Stimulated activated CD4-positive, alpha-beta T cell treated with anti-CD3 and anti-CD28 coated beads, Interleukin-1b, Interleukin-23, amount 100 ng/mL, for 4 hours (primary cell): Measurements from ENCODE around the gene RCBTB2.
"Not testable (repeated sequence)": the region's sequence is repeated elsewhere in the genome, so short reads cannot be mapped to it uniquely, and the experiment has no call there.

Experiments used
- DNase-seq, 2 donors: peaks; one replicate each; pipeline ENCODE4 v3.0.0-alpha.2; 2020; ENCODE audit warnings: low read depth in 2 of 2

The RCBTB2 gene

DNA sequence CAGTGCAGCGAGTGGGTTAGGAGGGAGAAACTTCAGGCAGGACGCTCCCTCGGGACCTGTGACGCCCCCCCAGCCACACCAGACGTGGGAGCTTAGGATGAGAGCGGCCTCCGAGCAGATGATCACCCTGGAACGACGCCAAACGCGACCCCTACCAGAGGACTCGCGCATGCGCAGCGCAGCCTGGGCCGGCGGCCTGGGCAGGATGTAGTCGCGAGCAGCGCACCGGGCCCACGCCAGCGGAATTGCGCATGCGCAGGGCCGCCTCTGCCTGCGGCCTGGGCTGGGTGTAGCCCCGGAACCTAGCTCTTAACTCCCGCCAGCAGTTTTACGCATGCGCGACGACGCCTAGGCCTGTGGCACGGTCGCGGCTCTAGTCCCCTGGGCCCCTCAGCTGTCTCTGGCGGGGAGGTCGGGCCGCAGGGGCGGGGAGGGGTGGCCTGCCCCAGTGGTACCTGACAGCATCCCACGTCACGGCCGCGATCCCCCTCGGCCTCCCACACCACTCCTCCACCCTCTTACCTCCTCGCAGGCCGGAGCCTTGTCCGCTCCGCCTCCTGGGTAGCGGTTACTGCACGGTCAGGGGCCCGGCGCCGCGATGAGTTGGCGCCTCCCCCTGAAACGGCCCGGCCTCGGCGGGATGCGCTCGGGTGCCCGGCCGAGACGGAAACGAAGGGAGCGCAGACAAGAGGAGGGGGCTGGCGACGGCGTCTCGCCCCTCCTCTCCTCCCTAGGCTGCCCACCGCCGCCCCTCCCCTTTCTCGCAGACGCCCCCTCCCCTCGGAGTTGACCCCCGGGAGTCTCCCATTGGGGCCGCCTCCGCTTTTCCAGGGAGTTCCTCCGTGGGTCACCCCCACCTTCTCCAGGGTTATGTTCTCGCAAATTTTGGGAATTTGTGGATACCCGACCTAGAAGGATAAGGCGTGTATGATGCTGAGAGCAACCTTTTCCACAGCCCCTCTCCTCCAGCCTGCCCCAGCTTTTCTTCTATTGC is at the start of gene RCBTB2:
RCBTB2 (minus strand) TSS at position 575 of the 994 bp plus-strand sequence. CDS start 11,141 bp downstream, outside the sequence.
- DNase-seq, result peak; percentile 98 to 99

DNA sequence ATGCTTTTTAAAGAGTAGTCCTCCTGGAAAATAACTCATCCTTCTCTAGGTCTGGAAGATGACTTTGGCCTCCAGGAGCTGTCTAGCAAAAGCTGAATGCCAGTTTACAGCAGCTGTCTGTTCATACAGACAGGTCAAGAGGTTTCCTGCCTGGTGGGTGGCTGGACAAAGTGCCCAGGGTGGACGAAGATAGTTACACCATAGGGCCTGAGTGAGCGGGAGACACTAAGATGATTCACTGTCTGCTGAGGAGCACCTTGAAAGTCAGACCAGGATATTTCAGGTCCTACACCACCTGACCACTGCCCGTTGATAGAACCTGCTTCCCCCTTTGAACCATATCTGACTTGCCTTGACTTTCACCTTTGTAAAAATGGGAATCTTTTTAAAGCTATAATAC is 49.2 kb upstream of the RCBTB2 start:
- no peak for DNase-seq

DNA sequence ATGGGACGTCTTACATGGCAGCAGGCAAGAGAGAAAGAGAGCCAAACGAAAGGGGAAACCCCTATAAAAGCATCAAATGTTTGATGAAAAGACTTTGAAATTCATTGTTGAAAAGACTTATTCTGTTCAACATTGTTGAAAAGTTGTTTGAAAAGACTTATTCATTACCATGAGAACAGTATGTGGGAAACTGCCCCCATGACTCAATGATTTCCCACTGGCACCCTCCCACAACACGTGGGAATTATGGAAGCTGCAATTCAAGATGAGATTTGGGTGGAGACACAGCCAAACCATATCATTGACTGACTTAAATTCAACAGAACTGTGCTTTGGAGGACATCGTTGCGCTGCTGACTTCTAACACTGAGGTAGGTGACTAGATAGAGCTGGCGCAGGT is 48.0 kb upstream of the RCBTB2 start:
- no peak for DNase-seq

DNA sequence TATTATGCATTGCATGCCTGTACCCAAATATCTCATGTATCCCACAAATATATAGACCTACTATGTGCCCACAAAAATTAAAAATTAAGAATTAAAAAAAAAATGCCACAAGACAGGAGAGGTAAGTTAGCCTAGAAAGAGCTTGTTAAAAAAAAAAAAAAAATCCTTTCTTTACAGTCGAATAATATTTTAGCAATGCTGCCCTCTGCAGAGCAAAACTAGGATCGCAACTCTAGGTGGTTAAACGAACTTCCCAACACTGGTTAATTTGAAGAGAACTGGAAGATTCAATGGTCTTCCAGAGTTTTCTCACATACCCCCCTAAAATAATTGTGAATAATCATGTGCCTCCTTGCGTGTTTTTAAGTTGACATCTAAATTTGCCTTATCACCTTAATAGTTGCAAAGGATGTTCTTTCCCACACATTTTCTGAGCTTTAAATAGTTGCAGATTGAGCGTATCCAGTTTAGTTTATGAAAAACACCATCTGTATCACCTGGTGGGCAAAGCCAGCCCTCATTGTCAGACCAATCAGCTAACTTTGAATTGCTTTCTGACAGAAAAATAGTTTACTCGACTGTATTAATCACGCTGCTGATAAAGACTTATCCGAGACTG is 47.4 kb upstream of the RCBTB2 start:
- peak; percentile 54 to 76 for DNase-seq

DNA sequence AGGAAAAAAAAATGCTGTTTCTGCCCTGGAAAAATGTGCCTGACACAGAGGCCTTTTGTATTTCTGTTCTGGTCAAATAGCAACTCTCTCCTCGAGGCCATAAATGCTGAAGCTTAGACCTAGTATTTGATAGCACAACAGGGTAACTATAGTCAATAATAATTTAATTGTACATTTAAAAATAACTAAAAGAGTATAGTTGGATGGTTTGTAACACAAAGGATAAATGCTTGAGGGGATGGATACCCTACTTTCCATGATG is 47.0 kb upstream of the RCBTB2 start:
- not testable (repeated sequence) for DNase-seq

DNA sequence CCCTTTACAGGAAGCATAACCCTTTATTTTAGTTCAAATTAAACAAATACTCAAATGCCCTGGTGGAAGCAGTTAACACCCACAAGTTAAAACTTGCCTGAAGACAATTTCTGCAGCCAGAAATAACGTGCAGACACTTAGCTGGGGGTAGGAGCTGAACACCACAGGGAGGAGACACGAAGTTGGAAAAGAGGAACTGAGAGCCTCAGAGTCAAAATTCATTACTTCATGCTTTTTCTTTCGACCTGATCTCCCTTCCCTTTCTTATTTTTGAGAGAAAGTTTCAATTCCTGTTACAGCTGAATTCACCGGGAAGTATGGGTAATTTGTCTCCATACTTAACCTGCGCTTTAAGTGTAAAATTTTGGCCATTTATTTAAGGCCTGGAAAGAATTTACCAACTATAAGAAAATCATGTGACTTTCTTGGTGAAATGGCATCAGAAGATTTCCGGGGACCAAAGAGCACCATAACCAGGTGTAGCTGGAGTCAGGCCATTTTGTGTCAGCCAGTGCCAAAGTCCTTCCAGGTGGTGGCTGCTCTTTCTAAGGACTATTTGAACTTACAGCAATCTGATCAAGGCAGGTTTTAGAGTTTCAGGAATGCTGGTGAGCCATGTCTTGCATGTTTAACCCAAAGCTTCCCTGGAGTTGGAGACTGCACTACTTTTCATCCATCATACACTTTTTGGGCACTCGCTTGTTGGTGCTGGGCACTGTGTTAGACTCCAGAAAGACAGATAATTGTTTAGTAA is 46.5 kb upstream of the RCBTB2 start:
- no peak for DNase-seq

DNA sequence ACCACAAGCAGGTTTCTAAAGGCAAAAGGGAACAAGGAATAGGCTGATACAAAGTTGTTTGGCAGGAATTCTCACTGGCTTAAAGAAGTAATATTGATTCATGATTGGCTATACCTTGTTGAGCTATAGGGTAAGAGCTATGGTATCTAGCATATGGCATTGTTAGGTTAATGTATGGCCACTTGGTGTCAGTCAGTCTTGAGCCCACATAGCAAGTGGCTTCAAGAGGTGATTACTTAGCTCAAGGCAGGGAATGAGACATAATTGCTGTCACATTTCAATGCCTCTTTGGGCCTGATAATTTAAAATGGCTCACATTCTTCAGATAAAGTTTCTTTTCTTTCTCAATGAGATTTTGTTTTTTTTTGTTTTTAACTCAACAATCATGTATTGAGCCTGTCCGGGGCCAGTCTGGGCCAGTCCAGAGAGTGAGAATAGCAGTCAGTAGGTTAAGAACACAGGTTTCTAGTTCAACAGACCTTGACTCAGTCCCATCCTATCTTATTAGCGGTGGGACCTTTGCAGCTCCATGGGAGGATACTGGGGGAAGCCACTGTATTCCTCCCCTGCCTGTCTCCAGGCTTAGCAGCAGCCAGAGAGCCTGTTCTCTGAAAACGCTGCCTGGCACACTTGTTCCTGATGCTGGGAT is 45.8 kb upstream of the RCBTB2 start:
- no peak for DNase-seq

DNA sequence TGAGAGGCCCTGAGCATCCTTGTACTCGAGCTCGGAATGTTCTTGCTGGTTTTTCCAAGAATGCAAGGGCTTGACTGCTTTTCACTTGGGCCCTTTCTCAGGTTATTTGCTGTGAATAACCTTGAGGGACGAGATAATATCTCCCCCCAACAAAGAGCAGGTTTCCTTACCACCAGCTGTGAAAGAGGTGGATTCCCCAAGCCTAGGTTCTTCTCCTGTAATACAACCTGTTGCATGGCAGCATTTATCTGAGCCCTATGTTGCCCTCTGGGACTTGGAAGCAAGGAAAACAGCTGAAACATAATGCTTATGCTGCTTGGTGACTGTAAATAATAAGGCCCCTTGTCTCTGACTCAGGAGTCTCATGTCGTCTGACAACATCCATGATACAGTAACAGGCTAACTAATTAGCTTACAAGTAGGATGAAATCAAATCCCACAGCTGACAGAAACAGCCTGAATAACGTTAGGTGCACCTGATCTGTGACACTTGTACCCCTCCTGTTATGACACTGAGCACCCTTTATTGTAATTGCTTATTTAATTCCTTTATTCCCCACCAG is 43.6 kb upstream of the RCBTB2 start:
- no peak for DNase-seq

DNA sequence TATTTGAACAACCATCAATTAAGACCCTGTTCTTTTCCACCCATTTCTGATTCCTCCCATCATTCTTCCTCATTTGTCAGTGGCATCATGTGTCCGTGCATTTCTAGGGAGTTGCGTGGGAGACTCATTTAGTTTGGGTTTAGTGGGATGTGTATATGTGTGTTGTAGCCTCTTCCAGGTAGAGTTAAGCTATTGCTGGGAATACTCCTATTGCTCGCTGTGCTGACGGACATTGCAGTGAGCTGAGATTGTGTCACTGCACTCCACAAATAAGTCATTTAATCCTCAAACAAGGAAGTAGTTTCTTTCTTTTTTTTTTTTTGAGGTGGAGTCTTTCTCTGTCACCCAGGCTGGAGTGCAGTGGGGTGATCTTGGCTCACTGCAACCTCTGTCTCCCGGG is 42.2 kb upstream of the RCBTB2 start:
- DNase-seq, result no peak

DNA sequence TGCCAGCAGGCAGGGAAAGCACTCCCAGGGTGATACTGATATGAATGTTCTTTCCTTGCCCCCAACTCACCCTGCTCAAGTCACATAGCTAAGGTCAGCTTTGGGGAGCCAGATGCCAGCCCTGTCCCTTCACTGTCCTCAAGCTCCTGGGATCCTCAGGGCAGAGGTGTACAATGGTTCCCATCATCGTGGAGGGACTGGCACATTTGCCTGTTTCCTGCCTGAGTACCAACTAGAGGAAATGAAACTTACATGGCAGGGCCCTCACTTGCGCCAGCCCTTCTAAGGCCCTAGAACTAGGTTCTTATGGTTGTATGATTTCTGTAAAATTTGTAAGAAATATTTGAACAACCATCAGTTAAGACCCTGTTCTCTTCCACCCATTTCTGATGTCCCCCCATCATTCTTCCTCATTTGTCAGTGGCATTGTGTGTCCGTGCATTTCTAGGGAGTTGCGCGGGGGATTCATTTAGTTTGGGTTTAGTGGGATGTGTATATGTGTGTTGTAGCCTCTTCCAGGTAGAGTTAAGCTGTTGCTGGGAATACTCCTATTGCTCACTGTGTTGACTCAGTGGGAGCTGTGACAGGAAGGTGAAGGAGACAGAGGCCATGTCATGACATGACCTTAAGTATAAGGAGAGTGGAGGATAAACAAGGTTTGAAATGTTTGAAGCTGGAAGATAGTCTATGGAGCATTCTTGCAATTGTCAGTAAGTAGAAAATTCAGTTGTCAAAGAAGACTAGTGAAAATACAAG is 41.3 kb upstream of the RCBTB2 start:
- no peak for DNase-seq

DNA sequence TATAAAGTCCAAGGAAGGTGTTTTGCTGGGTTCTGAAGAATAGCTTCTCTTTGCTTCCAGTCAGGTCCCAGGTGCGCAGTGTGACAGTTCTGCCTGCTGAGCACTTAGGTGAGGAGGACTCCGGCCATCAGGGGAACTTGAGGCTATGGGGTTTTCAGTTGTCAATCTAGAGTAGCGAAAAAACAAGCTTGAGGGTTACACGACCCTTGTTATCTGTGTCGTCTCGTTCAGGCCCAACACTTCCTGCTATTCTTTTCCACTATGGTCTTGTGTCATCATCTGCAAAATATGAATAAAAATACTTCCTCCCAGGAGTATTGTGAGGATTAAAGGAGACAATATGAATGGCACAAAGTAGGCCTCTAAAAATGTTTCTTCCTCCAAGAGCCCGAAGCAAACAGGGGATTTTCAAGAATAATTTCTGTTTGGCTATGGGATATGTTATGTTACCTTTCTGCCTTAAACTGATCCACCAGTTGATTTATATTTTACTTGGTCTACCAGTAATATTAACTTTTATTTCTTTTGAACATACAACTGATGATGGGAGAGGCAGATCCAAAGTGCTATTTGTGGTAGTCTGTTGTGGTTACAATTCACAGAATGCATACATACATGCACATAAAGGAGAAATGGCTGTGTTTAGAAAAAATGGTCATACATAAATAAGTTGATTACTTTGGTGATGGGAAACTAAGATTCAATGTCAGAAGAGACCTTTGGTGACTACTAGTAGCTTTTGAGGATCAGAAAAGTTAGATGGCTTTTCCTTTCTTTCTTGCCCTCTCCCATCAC is 40.5 kb upstream of the RCBTB2 start:
- DNase-seq, result no peak

DNA sequence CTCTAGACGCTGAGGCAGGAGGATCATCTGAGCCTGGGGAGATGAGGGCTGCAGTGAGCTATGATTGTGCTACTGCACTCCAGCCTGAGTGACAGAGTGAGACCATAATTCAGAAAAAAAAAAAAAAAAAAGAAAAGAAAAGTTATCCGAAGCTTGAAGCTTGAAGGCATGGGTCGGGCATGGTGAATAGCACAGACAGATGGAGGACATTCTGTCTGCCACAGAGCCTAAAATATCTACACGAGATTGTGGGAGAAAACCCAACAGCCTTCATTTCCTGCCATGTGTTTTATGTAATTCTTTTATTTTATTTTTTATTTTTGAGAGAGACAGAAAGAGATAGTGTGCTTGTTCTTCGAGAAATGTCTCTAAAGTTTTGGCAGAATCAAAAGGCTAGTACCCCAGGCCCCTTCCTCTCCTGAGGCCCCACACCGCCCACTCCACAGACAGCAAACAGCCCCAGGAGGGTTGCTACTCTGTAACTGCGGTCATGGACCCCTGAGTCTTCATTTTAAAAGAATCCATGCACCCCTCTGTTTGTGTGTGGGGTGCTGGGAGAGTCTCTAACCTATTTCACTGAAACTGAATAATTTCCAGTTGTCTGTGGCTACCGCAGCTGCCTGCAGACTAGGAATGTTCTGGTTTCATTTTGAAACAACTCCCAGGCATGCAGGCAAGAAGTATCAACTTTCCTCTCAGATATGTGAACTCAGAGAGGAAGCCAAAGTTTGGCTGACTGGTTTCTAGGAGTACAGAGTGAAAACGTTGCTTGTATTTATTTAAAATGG is 38.4 kb upstream of the RCBTB2 start:
- no peak for DNase-seq

DNA sequence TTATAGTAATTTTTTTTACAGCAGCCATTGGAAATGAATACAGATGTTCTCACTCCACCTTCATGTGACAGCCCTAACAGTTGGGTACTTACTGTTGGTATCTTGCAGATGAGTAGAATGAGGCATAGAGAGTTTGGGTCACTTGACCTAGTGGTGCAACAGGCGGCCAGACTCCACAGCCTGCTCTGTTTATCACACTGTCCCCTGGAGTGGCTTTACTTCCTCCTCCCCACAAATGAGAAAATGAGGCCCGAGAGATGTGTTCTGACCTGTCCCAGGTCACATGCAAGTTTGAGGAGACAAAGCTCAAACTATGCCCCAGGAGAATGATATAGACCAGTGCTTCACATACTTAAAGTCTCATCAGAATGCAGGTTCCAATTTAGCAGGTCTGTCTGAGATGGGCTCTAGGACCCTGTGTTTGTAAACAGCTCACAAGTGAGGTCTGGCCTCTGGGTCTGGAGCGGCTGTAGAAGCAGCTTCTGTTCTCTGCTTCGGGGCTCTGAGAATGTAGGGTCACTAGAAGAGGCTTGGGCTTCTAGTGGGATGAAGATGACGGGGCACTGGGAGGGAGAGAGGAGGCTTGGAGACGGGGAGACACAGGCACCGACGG is 37.4 kb upstream of the RCBTB2 start:
- no peak for DNase-seq

DNA sequence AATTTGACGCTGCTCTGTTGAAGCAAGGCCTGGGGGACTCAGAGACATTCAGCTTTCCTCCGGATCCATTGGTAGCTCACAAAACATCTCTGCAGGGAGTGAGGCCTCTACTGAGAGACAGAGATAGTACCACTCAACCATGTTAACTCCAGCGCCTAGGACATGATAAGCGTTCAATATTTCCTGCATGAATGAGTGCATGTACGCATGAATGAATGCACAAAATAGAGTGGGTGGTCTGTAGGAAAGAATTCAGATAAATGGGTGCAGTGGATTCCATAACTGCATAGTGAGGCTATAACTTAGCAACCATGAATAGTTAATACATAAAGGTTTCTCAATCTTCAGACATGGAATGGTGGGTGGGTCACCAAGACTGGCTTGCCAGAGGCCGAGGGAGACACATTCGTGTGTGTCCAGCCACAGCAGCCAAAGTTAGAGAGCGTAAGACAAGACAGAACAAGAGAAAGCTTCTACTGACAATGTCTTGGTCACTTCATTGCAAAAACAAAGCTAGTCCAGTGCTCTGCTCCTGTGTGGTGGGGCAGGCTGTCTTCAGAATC is 36.3 kb upstream of the RCBTB2 start:
- DNase-seq, result no peak

DNA sequence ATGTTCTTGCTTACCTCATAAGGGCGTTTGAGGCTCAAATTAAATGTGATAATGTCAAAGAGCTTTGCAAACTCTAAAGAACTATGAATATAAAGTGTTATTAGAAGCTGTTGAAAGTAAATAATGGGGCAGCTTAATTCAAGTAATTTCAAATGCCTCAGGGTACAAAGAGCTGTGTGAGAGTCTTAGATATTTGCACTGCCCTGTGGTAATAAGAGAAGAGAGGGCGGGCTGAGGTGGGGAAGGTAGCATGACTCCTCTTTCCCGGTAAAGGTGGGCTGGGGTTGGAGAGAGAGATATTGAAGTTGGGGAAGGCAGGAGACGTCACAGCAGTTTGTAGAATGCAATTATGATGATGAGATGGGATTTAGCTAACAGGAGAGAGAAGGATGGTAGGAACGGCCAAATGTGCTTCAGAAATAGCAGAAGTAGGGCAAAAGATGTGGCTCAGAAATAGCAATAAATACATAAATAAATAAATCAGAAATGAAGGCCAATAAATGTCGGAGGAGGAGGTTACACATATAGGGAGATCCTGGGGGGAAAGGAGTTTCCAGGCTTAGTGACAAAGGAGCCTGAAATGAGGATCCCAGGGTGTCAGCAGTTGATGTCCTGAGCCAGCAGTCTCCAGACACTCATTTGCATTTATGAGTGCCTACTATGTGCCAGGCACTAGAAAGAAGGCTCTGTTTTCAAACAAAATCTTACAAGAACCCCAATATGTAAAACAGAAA is 35.7 kb upstream of the RCBTB2 start:
- no peak for DNase-seq

DNA sequence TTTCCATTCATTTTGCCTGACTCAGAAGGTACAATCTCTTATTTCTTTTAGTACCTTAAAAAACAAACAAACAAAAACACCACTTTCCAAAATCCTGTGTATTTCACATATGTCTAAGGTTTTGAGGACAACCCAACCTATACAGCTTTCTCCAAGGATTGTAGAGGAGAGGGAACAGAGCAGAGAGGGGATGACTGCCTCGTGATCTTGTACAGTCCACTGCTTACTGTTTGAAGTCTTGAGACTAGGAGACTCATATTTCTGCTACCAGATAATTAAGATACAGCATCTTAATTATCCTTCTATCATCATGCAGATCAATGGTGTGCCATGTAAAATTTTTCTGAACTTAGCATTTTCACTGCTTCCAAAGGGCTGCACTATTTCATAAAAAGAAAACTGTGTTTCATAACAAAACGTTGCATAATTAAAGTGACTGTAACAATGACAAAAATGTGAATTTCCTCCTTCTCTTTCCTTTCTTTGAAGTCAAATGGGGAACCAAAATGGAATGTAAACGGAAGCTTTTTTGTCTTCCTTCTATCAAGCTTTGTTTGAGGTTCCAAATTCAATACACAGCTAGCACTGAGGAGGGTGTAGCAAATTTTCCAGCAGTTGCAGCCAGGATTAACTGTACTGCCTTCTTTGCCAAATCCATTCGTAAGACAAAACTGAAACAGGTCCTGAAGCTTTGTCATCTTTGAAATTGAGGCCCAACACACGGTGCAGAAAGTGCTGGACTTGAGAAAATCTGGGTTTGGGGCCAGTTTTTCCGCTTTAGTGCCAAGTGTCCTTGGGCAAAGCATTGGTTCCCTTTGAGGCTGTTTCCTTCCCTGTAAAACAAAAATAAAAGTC is 34.9 kb upstream of the RCBTB2 start:
- no peak for DNase-seq

DNA sequence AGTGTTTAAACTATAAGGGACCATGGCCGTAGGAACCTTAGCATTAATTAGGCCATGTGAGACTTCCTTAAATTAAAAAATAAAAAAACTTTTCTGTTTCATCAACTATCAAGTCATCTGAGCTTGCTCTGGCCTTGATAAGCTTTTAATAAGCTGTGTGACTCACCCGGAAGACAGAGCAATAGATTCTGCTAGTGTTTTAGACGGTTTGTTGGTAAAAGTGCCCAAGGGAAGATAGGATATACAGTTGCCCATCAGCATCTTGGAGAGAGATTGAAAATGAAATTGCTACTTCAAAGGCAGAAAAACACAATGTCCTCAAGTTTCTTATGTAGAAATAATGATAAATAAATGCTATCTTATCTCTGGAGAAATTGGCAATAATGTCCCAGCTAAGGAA is 31.2 kb upstream of the RCBTB2 start:
- DNase-seq, result no peak
